Prostate gland (tissue), 1 donor: ENCODE data around the gene FH.

ENCODE experiments used
- POLR2A ChIP-seq: fragments of 450-650 bp; IDR thresholded peaks from one replicate; pipeline ENCODE4 v1.6.1; 2016; ENCODE audit warnings: antibody characterized with exemption, mild to moderate bottlenecking
- POLR2AphosphoS5 ChIP-seq: sonication (generic); formaldehyde crosslinking; IDR thresholded peaks from one replicate; pipeline ENCODE4 v1.6.1; 2017; ENCODE audit warnings: antibody characterized with exemption

DNA sequence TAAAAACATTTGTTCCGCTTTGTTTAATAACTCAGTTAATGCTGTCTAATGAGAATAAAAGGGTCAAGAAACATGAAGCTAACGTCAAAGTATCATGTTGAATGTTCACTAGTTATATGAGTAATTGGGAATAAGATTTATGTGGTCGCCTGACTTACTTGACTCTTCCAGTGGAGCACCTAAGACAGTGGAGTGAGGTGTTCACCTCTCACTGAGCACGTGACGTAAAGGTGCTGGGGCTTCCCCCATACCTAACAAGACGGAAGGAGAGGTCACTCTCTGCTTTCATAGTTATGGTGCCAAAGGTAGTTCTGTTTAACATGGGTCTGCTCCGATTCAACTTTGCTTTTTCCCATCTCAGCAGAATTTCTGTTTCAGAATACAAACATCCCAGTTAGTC, 13.3 kb upstream of the FH start:
- no peak for TF ChIP-seq POLR2A
- no peak for TF ChIP-seq POLR2AphosphoS5
